ENCODE measurements around the gene SERINC2.
"Not testable (repeated sequence)": the region's sequence is repeated elsewhere in the genome, so short reads cannot be mapped to it uniquely, and the experiment has no call there.

SERINC2 gene

DNA sequence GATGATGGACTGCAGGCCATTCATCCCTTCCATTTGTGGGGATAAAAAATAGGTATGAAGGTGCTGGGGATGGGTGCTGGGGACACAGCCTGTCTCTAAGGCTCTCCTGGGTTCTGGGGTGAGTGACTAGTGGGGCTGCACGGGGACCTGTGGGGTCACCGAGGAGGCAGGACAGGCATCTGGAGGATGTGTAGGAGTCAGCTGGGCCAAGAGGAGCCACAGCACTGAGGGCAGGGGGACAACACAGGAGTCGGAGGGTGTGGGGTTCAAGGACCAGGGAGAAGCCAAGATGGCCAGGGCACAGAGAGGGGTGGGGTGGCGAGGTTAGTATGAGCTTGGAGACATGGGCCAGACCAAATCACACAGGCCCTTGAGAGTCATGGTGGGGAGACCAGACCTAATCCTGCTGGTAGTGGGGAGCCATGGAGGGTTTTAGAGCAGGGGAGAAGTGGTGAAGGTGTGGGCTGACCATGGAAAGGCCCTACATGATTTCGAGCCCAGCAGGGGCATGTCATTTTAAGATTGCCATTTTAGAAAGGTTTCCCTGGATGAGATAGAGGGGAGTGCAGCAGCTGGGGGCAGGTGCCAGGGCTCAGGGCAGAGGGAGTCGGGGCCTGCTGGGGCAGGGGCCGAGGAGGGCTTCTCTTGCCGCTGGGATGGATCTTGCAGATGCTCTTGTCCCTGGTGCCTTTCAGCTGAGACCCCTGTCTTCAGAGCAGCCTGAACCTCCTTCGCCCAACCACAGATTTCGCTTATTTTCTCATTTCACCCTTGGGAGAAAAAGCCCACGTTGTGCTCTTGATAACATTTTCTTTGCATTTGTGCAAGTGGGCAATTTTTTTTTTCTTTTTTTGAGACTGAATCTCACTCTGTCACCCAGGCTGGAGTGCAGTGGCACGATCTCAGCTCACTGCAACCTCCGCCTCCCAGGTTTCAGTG lies 22.7 kb downstream of the SERINC2 start:
- DNase-seq, result no peak

DNA sequence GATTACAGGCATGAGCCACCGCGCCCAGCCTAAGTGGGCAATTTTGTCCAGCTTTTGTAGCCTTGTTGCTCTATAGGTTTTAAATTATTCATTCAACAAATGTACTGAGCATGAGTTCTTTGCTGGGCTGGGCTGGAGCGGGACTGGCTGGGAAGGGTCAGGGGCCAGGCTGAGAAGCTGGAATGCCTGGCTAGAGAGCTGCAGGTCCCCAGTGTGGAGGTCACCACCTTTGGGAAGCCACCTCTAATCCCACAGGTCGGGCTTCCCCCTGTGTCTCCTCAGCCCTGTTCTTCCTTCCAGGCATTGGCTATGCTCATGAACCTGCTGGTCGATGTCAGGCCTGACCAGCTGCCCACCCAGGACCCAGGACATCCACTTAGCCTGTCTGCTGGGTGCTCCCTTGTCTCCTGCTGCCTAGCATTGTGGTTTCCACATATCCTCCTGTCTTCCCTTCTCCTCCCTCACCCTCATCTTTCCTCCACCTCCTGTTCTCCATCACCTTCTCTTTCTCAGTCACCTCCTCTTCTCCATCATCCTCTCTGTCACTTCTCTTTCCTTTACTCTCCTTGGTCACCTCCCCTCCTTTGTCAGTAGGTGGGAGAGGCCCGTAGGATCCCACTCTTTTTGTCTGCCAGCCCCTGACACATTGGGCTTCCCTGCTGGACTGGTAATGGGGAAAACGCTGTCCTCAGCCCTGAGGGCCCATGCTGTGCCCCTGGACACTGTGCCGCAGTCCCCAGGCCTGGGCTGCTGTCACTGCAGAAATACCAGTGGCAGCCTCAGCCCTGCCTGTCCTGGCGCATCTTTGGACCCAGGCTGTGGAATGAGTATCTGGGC lies 23.8 kb downstream of the SERINC2 start:
- DNase-seq, result no peak

DNA sequence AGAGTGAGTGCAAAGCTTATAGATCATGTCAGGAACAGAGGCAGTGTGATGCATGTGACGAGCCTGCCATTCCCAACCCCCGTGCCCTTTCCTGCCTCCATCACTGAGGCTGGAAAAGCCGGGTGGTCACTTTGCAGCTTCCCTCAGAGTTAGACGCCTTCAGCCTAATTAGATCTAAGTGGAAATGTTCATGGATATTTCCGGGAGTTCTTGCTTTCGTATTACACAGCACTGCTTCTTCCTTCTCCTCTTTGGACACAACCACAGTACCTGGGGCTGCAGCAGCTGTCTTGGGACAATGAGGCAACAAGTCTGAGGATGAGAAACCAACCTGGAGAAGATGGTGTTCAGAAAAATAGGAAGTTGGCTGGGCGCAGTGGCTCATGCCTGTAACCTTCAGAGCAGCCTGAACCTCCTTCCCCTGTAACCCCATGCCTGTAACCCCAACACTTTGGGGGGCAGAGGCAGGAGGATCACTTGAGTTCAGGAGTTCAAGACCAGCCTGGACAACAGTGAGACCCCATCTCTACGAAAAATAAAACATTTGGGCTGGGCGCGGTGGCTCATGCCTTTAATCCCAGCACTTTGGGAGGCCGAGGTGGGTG lies 24.5 kb downstream of the SERINC2 start:
- no peak for DNase-seq

DNA sequence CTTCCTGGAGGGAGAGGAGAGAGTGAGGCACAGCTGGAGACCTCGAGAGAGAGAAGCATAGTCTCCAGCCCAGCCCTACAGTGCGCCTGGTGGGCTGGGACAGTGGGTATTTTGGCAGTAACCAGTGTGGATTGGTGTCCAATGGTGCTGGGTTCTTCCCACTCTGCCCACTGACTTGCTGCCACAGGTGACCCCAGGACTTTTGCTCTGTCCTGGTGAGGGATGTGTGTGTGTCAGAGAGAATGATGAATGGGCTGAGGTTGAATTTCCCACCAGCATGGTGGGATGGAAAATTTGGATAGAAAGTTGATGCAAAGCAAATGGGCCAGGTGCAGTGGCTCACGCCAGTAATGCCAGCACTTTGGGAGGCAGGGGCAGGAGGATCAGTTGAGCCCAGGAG lies 26.3 kb downstream of the SERINC2 start:
- no peak for DNase-seq

DNA sequence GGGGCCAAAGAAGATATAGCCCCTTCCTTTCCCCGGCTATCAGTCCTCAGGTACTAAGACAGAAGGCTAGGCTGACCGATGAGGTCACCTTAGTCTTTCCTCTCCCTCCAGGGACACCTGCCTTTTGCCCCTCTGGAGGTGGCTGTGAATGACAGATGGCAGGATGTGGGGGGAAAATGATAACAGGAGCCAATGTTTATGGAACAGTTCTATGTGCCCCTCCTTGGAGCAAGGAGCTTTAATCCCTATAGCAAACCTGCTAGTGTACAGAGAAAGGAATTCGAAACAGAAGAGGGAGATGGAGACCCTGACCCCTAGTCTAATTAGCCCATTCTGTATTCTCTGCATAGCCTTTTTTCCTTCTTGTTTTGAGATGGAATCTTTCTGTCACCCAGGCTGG lies 28.1 kb downstream of the SERINC2 start:
- DNase-seq, result peak; percentile 36 to 76

DNA sequence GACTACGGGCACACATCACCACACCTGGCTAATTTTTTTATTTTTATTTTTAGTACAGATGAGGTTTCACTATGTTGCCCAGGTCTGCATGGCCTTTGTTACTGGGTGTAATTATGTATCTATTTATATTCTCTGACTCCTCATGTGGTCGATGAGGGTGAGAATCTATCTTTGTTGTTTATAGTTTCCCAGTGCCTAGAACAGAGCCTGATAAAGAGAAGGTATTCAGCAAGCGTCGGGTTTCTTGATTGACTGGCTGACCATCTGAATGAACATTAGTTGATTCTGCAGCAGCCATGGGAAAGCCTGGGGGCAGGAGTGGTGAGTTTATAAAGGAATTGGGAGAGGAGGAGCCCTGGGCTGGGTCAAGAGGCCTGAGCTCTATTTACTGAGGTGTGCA lies 28.5 kb downstream of the SERINC2 start:
- DNase-seq, result no peak

DNA sequence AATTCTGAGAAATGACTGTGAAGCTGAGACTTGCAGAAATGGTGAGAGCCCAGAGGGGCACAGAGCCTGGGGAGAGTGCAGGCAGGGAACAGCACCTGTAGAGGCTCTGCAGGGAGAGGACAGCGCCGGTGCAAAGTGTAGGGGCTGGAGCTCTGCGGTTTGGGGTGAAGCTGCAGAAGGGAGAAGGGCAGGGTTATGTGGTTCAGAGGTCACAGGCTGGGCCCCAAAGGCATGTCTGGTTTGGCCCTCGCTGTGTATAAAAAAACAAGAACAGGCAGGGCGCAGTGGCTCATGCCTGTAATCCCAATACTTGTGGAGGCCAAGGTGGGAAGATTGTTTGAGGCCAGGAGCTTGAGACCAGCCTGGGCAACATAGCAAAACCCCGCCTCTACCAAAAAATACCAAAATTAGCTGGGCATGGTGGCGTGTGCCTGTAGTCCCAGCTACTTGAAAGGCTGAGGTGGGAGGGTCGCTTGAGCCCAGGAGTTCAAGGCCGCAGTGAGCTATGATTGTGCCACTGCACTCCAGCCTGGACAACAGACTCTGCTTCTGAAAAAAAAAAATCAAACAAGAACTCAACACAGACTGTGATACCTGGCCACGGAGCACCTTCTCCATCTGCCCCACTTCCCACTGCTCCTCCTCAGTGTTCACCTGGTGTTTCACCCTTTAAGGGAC lies 29.1 kb downstream of the SERINC2 start:
- DNase-seq, result no peak

DNA sequence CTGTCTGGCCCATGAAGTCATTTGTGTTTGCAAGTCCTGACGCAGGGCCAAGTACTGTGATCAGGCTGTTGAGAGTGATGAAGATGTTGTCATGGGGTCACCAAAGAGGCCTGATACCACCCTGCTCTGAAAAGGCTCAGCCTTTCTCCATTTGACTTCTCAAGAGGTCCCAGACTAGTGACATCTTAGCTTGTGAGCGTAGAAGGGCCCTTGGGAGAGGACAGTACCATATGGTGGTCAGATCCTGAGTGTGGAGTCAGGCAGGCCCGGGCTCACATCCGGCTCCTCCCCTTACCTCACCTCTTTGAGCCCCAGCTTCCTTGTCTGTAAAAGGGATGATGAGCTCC lies 29.6 kb downstream of the SERINC2 start:
- peak in 1 of 2 experiments; percentile 61 for DNase-seq

DNA sequence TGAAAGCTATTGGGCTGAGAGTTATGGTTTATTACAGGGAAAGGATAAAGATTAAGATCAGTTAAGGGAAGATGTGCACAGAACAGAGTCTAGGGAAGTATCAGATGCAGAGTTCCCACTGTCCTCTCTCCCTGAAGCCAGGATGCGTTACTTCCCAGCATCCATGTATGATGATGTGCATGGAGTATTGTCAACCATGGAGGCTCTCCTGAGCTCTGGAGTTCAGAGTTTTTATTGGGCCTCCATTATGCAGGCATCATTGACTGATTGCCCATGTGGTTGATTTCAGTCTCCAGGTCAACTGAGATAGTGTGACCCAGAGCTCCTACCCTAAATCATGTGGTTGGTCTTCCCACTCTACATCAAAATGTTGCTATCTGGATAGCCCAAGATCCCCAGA lies 30.7 kb downstream of the SERINC2 start:
- no peak for DNase-seq

DNA sequence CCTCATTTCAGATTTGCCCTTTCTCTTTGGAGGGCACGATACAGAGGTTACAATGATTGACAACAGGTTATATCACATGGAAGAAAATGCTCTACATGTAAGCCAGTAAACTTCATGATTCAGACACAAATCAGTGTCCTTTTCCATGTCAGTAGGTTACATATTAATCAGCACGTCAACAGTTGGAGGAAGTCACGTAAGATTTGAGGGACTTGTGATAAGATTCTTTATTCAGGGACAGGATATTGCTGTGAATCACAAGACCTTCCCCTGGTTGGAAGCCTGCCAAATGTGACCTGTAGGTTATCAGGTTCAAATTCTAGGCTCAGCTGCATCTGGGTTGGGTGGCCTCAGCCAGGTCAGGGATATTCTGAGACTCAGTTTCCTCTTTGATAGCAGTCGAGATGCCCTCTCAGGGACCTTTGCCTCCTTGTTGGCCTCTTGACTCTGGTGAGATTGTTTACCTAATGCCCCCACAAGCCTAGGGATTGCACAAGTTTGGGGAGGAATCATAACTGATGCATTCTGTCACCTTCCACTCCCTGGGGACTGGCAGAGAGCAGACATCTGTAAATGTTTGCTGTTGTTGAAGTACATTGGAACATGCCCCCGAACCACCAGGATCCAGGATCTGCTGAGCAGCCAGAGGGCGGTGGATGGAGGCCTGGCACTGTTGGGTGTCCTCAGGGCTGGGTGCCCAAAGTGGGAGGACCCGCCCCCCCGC lies 31.9 kb downstream of the SERINC2 start:
- DNase-seq, result no peak

DNA sequence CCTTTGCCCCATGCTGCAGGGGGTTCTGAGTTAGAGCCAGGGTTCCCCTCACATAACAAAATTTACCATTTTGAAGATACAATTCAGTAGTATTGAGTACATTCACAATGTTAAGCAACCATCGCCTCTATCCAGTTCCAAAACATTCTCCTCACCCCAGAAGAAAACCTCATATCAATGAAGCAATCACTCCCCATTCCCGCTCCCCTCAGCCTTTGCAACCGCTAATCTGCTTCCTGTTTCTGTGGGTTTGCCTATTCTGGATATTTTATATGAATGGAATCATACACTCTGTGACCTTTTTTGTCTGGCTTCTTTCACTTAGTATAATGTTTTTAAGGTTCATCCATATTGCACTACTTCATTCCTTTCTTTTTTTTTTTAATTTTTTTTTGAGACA lies 32.9 kb downstream of the SERINC2 start:
- no peak for DNase-seq

DNA sequence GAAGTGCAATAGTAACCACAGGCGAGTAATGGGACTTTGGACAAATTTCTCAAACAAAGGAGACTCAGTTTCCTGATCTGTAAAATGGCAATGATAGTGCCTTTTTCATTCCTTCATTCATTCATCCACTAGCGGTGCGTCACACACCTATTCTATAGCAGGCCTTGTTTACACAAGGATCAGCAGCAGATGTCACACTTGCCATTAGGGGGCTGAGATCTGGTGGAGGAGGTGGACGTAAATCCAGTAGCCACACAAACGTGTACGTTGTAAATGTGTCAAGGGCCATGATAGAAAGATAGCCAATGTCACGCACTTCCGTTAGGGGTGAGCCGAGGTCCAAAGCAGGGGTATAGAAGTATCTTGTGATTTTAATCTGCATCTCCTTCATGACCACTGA lies 34.2 kb downstream of the SERINC2 start:
- peak in 1 of 2 experiments; percentile 61 for DNase-seq

DNA sequence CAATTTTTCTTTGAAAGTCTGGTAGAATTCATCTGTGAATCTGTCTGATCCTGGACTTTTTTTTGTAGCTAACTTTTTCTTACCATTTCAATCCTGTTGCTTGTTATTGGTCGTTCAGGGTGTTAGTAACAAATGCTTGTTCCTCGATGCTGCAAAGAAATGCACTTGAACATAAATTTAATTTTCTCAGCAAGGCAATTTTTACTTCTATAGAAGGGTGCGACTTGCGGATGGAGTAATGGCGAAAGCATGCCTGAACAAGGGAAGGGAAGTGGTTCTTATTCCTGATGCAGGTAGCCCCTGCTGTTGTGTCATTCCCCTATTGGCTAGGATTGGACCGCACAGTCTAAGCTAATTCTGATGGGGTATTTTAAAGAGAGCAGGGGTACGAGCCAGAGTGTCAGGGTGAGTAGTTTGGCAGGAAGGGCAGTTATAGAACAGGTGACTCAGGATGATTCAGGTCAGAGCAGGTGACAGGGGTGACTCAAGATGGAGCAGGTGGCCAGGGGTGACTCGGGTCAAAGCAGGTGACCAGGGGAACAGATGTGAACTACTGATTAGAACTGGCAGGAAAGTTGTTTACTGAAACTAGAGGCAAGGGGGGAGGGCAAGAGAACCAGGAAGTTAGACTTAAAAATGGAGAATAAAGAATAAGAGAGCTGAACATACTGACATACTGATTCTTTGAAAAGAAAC lies 40.5 kb downstream of the SERINC2 start:
- no peak for DNase-seq

DNA sequence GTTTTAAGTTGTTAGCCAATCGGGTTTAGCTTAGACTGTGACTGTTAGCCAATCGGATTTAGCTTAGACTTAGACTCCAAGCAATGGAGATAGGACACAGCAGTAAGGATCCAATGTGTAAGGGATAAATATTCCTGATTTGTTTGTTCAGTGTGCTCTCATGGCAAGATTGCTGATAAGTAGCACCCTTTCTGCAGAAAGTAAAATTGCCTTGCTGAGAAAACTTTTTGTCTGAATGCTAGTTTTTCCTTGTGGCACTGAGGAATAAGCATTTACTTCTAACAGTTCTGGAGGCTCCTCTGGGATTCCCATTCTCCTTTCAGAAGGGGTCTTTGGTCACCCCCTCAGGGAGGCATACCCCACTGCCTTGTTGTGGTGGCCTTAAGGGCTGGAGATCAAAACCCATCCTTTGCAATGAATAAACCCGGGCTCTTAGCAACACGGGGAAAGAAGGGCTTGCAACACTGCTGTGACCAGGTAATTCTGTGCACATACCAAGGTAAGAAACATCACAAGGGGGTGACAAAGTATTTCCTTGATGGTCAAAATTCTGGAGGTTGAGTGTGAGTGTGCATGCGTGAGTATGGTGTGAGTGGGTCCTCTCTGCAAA lies 45.4 kb downstream of the SERINC2 start:
- no peak for DNase-seq

DNA sequence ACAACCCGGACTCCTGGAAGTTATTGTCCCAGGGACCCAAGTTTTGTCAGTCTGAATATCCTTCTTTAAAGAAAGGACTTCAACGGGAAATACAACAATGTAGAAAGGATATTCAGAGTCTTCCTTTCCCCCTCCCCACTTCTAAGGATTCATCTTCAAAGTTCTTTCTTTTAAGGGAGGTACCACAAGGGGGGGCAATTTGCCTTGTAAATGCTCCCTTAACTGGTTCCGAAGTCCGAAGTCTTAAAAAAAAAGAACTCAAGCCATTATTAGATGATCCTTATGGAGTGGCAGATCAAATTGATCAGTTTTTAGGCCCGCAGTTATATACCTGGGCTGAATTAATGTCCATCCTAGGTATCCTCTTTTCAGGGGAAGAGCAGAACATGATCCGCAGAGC lies 47.0 kb downstream of the SERINC2 start:
- peak in 1 of 2 experiments; percentile 30 for DNase-seq

DNA sequence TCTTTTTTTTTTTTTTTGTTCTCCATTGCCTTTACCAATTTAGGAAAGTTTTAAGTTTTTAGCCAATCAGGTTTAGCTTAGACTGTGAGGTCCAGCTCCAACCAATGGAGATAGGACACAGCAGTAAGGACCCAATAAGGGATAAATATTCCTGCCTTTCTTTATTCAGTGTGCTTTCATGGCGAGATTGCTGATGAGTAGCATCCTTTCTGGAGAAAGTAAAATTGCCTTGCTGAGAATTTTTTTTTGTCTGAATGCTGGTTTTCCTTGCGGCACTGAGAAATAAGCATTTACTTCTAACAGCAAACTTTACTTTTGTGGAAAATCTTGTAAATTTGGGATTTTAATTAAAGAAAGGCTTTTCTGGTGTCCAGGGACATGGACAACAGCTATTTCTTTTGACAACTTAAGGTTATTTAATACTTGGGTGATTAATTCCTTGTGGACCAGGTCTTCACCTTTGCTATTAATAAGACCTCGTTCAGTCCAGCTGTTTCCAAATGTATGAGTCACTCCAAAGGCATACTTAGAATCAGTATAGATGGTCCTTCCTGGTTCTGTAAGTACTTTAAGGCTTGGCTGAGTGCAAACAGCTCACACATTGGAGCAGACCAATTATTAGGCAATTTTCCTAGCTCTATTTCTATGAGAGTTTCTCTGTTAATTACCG lies 54.1 kb downstream of the SERINC2 start:
- DNase-seq, result no peak

DNA sequence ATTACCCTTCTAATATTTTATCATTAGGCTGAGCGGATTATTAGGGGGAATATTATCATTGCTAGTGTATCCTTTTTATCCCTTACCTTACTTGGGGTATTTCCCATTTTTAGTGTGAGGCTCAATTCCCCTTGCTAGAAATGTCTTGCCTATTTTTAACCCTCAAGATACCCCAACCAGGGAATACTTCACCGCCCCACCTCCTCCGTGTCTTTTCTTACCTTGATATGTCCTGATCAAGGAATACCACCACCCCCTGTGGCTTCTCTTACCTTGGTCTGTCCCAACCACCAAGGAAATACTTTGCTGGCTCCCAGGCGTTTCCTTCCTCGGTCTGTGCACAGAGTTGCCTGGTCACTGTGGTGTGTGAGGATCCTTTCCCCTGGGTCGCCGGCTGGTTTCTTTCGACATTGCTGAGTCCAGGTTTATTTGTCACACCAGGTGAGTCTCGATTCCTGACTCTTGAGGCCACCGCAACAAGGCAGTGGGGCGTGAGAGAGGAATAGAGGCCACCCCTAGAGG lies 57.8 kb downstream of the SERINC2 start:
- no peak for DNase-seq

DNA sequence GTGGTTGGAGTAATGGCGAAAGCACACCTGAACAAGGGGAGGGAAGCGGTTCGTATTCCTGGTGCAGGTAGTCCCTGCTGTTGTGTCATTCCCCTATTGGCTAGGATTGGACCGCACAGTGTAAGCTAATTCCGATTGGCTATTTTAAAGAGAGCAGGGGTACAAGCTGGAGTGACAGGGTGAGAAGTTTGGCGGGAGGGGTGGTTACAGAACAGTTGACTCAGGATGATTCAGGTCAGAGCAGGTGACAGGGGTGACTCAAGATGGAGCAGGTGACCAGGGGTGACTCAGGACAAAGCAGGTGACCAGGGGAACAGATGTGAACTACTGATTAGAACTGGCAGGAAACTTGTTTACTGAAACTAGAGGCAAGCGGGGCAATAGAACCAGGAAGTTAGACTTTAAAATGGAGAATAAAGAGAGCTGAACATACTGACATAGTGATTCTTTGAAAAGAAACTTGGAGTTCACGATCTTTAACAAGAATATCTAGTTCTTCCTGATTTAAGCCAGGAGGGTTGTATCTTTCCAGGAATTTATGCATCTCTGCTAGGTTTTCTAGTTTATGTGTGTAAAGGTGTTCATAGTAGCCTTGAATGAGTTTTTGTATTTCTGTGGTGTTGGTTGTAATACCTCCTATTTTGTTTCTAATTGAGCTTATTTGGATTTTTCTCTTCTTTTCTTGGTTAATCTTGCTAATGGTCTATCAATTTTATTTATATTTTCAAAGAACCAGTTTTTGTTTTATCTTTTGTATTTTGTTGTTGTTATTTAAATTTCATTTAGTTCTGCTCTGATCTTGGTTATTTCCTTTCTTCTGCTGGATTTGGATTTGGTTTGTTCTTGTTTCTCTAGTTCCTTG lies 58.7 kb downstream of the SERINC2 start:
- DNase-seq, result not testable (repeated sequence)

DNA sequence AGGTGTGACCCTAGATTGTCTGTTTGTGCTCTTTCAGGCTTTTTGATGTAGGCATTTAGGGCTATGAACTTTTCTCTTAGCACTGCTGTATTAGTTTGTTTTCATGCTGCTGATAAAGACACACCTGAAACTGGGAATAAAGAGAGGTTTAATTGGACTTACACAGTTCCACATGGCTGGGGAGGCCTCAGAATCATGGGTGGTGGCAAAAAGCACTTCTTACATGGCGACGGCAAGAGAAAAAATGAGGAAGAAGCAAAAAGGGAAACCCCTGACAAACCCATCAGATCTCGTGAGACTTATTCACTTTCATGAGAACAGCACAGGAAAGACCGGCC lies 59.3 kb downstream of the SERINC2 start:
- DNase-seq, result not testable (repeated sequence)

All from NCI-H524 (cell line).